ENCODE data around the gene KCNIP4.

Gene KCNIP4

DNA sequence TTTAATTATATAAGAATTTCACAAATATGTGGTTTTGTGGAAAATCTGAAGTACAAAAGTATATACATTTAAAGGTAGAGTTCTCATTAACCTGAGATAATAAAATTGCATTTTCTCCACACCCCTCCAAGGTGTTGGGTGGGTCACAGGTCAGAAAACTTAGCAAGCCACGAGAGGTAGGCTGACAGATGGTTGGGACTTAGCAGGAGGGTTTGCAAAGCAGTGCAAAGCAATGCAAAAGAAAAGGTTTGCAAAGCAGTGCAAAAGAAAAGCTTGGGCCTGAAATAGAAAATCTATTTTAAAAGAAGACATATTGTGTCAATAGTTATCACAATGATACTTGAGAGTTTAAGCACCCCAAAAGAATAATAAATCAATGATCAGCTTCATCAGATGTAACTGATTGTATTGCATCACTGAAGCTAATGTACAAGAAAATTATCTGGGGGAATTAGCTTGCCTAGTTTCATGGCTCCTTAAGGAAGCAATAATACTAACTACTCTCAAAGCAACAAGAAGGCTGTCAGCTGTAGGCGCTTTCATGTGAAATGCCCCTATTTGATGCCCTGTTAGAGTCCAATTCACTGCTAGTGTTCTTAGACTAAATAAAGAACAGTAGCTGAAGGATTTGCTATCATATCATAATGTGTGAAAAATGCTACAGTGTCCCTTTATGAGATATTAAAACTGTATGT is 319.5 kb downstream of the KCNIP4 start:
- no peaks in the 10 kb centered on the region for H3K9me3 ChIP-seq
- TF ChIP-seq, protein P1, sequence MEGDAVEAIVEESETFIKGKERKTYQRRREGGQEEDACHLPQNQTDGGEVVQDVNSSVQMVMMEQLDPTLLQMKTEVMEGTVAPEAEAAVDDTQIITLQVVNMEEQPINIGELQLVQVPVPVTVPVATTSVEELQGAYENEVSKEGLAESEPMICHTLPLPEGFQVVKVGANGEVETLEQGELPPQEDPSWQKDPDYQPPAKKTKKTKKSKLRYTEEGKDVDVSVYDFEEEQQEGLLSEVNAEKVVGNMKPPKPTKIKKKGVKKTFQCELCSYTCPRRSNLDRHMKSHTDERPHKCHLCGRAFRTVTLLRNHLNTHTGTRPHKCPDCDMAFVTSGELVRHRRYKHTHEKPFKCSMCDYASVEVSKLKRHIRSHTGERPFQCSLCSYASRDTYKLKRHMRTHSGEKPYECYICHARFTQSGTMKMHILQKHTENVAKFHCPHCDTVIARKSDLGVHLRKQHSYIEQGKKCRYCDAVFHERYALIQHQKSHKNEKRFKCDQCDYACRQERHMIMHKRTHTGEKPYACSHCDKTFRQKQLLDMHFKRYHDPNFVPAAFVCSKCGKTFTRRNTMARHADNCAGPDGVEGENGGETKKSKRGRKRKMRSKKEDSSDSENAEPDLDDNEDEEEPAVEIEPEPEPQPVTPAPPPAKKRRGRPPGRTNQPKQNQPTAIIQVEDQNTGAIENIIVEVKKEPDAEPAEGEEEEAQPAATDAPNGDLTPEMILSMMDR (IDR thresholded peaks at IDR 0.05): no peak
- no peak overlapping the region for H3K27ac ChIP-seq

DNA sequence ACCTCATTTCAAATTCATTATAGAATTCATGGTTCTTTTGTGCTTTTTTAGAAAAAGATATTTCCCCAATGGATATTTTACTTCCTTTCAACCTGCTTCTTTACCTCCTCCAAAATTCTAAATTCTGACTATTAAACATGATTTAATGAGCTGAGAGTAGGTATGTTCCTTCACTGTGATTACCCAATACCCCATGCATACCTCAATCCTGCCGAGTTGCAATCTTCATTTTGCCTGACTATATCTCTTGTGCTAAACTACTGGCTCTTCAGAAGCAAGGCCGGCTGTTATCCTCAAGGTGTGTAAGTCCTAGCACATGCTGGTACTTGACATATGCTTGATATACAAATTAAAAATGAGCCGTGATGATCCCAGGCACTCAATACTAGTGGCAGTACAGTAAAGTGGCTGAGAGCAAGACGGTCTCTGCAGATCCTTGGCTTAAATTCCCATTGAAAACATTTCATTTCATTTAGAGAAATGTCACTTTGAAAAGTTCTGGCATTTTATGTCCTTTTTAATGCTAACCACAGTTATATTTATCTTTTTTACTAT is 320.4 kb downstream of the KCNIP4 start:
- Histone ChIP-seq H3K9me3 (no peaks in the 10 kb centered on the region), H3K27ac (no peak overlapping the region), H3K4me1 (ENCODE audit: control insufficient read depth in 1 of 2, insufficient read depth in 1 of 2, low read depth in 1 of 2, low read length in 1 of 2) (no peaks in the 10 kb centered on the region), H3K27me3 (no peaks in the 10 kb centered on the region), H3K4me3 (ENCODE audit: low read depth in 1 of 2, low read length in 1 of 2) (no peak overlapping the region), H3K36me3 (no peaks in the 10 kb centered on the region)
- TF ChIP-seq, protein P1 (IDR thresholded peaks at IDR 0.05): no peak

More for the DNA sequence above, 319.5 kb downstream of the KCNIP4 start:
- Histone ChIP-seq H3K4me3 (ENCODE audit: low read depth in 1 of 2, low read length in 1 of 2) (no peak overlapping the region), H3K4me1 (ENCODE audit: control insufficient read depth in 1 of 2, insufficient read depth in 1 of 2, low read depth in 1 of 2, low read length in 1 of 2) (no peaks in the 10 kb centered on the region), H3K27me3 (no peaks in the 10 kb centered on the region), H3K36me3 (no peaks in the 10 kb centered on the region)

DNA sequence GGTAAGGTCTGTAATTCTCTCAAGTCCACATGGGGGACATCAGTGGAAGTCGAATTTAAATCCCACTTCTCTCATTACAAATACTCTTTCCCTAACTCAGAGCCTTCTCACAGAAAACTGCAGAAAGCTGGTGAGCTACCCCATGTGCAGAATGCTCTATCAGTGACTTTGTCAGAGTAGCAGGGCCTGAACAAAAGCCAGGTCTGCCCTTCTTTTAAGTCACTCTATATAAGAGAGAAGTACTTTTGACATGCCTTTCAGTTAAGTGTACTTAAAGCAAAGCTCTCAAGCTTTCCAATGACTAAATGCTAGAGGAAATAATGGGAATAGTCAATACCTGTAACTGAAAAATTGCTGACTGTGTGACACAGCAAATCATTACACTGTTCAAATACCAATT is 323.1 kb downstream of the KCNIP4 start:
- no peaks in the 10 kb centered on the region for H3K4me1 ChIP-seq (ENCODE audit: control insufficient read depth in 1 of 2, insufficient read depth in 1 of 2, low read depth in 1 of 2, low read length in 1 of 2)
- no peaks in the 10 kb centered on the region for H3K36me3 ChIP-seq
- H3K27ac ChIP-seq: no peak overlapping the region
- H3K27me3 ChIP-seq: no peaks in the 10 kb centered on the region
- no peaks in the 10 kb centered on the region for H3K9me3 ChIP-seq
- no peak overlapping the region for H3K4me3 ChIP-seq (ENCODE audit: low read depth in 1 of 2, low read length in 1 of 2)
- TF ChIP-seq, protein P1 (IDR thresholded peaks at IDR 0.05): no peak

DNA sequence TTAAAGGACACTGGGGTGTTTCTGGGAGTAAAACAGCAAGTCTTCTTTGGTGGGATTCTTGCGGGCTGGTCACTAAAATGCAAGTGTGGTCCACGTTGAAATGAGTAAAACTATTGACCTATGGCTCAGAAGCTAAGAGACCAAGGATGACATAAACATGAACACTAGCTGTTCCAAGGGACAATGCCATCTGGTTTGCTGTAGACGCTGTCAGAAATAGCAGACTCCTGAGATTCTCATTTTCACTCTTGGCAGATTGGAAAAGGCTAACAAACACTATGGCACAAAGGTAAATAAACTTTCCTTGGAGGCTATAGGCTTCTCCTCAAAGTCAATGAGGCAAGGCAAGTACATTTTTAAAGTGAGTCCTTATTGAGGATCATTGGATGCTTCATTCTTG is 343.6 kb downstream of the KCNIP4 start:
- Histone ChIP-seq H3K27ac (no peak overlapping the region), H3K4me1 (ENCODE audit: control insufficient read depth in 1 of 2, insufficient read depth in 1 of 2, low read depth in 1 of 2, low read length in 1 of 2) (no peaks in the 10 kb centered on the region), H3K27me3 (no peaks in the 10 kb centered on the region), H3K36me3 (no peaks in the 10 kb centered on the region), H3K4me3 (ENCODE audit: low read depth in 1 of 2, low read length in 1 of 2) (no peak overlapping the region), H3K9me3 (no peaks in the 10 kb centered on the region)
- TF ChIP-seq, protein P1 (IDR thresholded peaks at IDR 0.05): no peak

DNA sequence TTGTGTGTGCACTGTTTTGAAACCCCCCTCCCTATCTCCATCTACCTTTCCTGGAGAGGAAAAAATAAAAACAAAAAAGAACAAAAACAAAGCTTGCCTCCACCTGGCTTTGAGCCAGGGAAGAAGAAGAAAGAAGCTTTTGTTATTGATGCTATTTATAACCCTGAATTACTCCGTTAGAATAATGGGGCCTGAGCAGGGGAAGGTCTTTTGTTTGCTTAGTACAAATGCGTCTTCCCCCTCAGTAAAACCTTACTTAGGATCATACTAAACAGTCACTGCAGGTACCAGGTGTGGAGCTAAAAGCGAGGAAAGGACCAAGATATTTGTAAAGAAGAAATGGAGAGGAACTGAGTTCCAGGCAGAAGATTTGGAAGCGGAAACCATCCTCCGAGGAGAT is 352.1 kb downstream of the KCNIP4 start:
- H3K36me3 ChIP-seq: no peaks in the 10 kb centered on the region
- TF ChIP-seq, protein P1 (IDR thresholded peaks at IDR 0.05): no peak
- H3K4me3 ChIP-seq (ENCODE audit: low read depth in 1 of 2, low read length in 1 of 2): no peak overlapping the region

More for the DNA sequence above, 352.1 kb downstream of the KCNIP4 start:
- no peaks in the 10 kb centered on the region for H3K9me3 ChIP-seq
- no peaks in the 10 kb centered on the region for H3K27me3 ChIP-seq
- no peaks in the 10 kb centered on the region for H3K4me1 ChIP-seq (ENCODE audit: control insufficient read depth in 1 of 2, insufficient read depth in 1 of 2, low read depth in 1 of 2, low read length in 1 of 2)
- no peak overlapping the region for H3K27ac ChIP-seq

Data from neutrophil (primary cell).